HG03354 (cell line): ENCODE data around the gene CRIP2.

Source experiments
- ATAC-seq: cut with Tn5 transposase; IDR thresholded peaks from one replicate; pipeline ENCODE4 v1.9.1; 2021; ENCODE audit warnings: mild to moderate bottlenecking; ENCODE audit not compliant: unreplicated experiment, poor library complexity, severe bottlenecking

CRIP2 gene

GRCh38 chr14:105508601-105509000 is 34.0 kb downstream of the CRIP2 start:
- no peak for ATAC-seq

GRCh38 chr14:105517096-105517495 is 42.5 kb downstream of the CRIP2 start:
- ATAC-seq, result no peak

- no peak for ATAC-seq
These were observed 45.5 kb downstream of the CRIP2 start for GRCh38 chr14:105519946-105520698.

GRCh38 chr14:105525326-105525725 is 50.7 kb downstream of the CRIP2 start:
- no peak for ATAC-seq

- ATAC-seq, result no peak
These were observed 51.5 kb downstream of the CRIP2 start, which contains the start of gene TMEM121 for GRCh38 chr14:105525861-105526775. Gene TMEM121, plus strand, starts transcription at chr14:105526583. Its CDS starts 2,252 bp downstream, at chr14:105528835.

GRCh38 chr14:105526776-105527380 is 52.3 kb downstream of the CRIP2 start:
- no peak for ATAC-seq

GRCh38 chr14:105527381-105527825 is 52.8 kb downstream of the CRIP2 start:
- no peak for ATAC-seq

GRCh38 chr14:105527826-105528585 is 53.4 kb downstream of the CRIP2 start:
- peak; percentile 52 for ATAC-seq

- peak; percentile 11 for ATAC-seq
These were observed 54.1 kb downstream of the CRIP2 start for GRCh38 chr14:105528586-105529318.

- ATAC-seq, result no peak
These were observed 54.6 kb downstream of the CRIP2 start for GRCh38 chr14:105529319-105529568.
